SK-N-SH (cell line): ENCODE data around the gene TRMT1. TPM values are rescaled to one million over a fixed set of nuclear protein-coding genes. Genes with fewer than 3 reads are reported as not detected.

ENCODE experiments used
- CHD2 ChIP-seq: fragments of 150-350 bp; IDR thresholded peaks from 2 replicates; pipeline ENCODE4 v1.6.1; 2018; ENCODE audit warnings: low read length; ENCODE audit not compliant: partially characterized antibody
- EP300 ChIP-seq, 2 experiments: IDR thresholded peaks; 2 replicates each; pipeline versions ENCODE4 v1.4.0 to v1.6.1; 2012; ENCODE audit warnings: borderline replicate concordance in 1 of 2, low read depth in 1 of 2, low read length in 1 of 2
- FOSL2 ChIP-seq: IDR thresholded peaks from 2 replicates; pipeline ENCODE4 v1.4.0; 2012; ENCODE audit warnings: low read depth, mild to moderate bottlenecking, moderate library complexity, borderline replicate concordance
- FOXJ3 ChIP-seq: sonication (generic); formaldehyde crosslinking; IDR thresholded peaks from 2 replicates; pipeline ENCODE4 v1.5.1; 2020; ENCODE audit warnings: mild to moderate bottlenecking, missing genetic modification reagents
- JUND ChIP-seq: IDR thresholded peaks from 2 replicates; pipeline ENCODE4 v1.4.0; 2012
- NFIC ChIP-seq: IDR thresholded peaks from 2 replicates; pipeline ENCODE4 v1.4.0; 2012; ENCODE audit warnings: borderline replicate concordance
- RXRA ChIP-seq: IDR thresholded peaks from 2 replicates; pipeline ENCODE4 v1.4.0; 2012; ENCODE audit warnings: low read depth, mild to moderate bottlenecking, borderline replicate concordance
- SIN3A ChIP-seq: IDR thresholded peaks from 2 replicates; pipeline ENCODE4 v1.6.1; 2012; ENCODE audit warnings: low read depth, mild to moderate bottlenecking, low read length, moderate library complexity, borderline replicate concordance
- TEAD4 ChIP-seq: IDR thresholded peaks from 2 replicates; pipeline ENCODE4 v1.4.0; 2012; ENCODE audit warnings: mild to moderate bottlenecking, borderline replicate concordance; ENCODE audit not compliant: insufficient read depth
- polyA plus RNA-seq, 3 experiments: library from polyadenylated mRNA; depleted of rRNA; stranded (reverse); fragments of >200 nt; gene quantifications; 2 replicates each; pipeline ENCODE4 v1.2.3, GENCODE V29; 2012
- TF ChIP-seq, protein P1 (sequence below): fragments of 150-350 bp; IDR thresholded peaks from 2 replicates; pipeline ENCODE4 v1.6.1; 2017; ENCODE audit warnings: antibody characterized with exemption, low read length, low read depth, borderline replicate concordance
- TF ChIP-seq, protein P2 (sequence below): IDR thresholded peaks from 2 replicates; pipeline ENCODE4 v1.4.0; 2012; ENCODE audit warnings: low read depth
- TF ChIP-seq, protein P3 (sequence below): fragments of 200-600 bp; sonication (generic); IDR thresholded peaks from 2 replicates; pipeline ENCODE4 v1.6.1; 2017; ENCODE audit warnings: antibody characterized with exemption, mild to moderate bottlenecking, moderate library complexity
- TF ChIP-seq, protein P4 (sequence below): IDR thresholded peaks from 2 replicates; pipeline ENCODE4 v1.6.1; 2012; ENCODE audit warnings: mild to moderate bottlenecking, low read depth, low read length, moderate library complexity
- TF ChIP-seq, protein P5 (sequence below): IDR thresholded peaks from 2 replicates; pipeline ENCODE4 v1.4.0; 2012; ENCODE audit warnings: low read depth, borderline replicate concordance

Gene TRMT1
- polyA plus RNA-seq, 1 of the 3 experiments (the other 2 are of a cell fraction): 64.9 TPM

DNA sequence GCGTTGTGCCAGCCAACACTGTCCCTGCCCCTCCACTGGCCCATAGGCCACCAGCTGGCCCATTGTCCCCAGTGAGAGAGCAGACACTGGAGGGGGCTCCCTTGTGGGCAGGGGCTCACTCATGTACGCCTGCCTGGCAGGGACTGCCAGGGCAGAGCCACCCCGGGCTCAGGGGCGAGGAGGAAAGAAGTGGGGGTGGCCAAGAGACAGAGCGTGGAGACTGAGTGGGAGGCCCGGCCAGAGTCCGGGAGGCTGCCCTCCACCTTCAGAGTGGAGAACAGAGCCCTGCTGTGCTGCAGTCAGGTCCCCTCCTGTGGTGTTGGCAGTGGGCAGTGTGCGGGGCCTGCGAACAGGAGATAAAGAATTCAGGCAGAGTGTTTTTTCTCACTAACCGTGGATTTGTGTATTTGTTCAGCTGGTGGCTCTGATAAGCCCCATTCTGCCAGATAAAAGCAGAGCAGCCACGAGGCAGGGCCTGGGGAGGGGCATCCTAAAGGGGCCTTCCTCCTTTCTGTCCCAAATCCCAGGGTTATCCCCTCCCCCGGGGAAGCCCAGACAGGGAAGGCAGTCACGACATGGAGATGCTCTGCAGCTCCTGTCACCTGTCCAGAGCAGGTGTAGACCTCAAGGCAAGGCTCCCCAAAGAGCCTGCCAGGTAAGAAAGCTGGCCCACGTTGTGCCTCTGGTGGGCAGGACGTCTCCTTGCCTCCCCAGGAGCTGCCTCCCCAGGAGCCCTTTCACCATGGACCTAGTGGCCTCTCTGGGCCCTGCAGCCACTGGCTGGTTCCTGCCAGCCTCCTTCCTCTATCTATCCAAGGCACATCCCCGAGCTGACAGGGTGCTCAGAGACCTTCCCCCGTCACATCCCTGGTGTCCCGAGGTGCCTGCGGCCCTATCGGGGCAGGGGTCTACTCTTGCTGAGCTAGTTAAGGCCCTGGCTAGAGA, 46.9 kb downstream of the TRMT1 start (continued):
- TF ChIP-seq, protein P1, sequence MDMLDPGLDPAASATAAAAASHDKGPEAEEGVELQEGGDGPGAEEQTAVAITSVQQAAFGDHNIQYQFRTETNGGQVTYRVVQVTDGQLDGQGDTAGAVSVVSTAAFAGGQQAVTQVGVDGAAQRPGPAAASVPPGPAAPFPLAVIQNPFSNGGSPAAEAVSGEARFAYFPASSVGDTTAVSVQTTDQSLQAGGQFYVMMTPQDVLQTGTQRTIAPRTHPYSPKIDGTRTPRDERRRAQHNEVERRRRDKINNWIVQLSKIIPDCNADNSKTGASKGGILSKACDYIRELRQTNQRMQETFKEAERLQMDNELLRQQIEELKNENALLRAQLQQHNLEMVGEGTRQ: no peak
- TF ChIP-seq EP300 (IDR thresholded peaks at IDR 0.05; ENCODE audit: borderline replicate concordance in 1 of 2, low read depth in 1 of 2, low read length in 1 of 2) (peak in 1 of 2 experiments; percentile 50; a peak in 2 of 4 replicates), TEAD4 (no peak), SIN3A (no peak), NFIC (no peak), FOXJ3 (CRISPR knock-in tag) (0 out of 2 replicates have a peak, but pooled peaks have one; percentile 28), CHD2 (no peak), FOSL2 (no peak), RXRA (no peak), JUND (no peak)
- TF ChIP-seq, protein P2, sequence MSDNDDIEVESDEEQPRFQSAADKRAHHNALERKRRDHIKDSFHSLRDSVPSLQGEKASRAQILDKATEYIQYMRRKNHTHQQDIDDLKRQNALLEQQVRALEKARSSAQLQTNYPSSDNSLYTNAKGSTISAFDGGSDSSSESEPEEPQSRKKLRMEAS: no peak
- TF ChIP-seq, protein P3, sequence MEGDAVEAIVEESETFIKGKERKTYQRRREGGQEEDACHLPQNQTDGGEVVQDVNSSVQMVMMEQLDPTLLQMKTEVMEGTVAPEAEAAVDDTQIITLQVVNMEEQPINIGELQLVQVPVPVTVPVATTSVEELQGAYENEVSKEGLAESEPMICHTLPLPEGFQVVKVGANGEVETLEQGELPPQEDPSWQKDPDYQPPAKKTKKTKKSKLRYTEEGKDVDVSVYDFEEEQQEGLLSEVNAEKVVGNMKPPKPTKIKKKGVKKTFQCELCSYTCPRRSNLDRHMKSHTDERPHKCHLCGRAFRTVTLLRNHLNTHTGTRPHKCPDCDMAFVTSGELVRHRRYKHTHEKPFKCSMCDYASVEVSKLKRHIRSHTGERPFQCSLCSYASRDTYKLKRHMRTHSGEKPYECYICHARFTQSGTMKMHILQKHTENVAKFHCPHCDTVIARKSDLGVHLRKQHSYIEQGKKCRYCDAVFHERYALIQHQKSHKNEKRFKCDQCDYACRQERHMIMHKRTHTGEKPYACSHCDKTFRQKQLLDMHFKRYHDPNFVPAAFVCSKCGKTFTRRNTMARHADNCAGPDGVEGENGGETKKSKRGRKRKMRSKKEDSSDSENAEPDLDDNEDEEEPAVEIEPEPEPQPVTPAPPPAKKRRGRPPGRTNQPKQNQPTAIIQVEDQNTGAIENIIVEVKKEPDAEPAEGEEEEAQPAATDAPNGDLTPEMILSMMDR: no peak
- TF ChIP-seq, protein P4, sequence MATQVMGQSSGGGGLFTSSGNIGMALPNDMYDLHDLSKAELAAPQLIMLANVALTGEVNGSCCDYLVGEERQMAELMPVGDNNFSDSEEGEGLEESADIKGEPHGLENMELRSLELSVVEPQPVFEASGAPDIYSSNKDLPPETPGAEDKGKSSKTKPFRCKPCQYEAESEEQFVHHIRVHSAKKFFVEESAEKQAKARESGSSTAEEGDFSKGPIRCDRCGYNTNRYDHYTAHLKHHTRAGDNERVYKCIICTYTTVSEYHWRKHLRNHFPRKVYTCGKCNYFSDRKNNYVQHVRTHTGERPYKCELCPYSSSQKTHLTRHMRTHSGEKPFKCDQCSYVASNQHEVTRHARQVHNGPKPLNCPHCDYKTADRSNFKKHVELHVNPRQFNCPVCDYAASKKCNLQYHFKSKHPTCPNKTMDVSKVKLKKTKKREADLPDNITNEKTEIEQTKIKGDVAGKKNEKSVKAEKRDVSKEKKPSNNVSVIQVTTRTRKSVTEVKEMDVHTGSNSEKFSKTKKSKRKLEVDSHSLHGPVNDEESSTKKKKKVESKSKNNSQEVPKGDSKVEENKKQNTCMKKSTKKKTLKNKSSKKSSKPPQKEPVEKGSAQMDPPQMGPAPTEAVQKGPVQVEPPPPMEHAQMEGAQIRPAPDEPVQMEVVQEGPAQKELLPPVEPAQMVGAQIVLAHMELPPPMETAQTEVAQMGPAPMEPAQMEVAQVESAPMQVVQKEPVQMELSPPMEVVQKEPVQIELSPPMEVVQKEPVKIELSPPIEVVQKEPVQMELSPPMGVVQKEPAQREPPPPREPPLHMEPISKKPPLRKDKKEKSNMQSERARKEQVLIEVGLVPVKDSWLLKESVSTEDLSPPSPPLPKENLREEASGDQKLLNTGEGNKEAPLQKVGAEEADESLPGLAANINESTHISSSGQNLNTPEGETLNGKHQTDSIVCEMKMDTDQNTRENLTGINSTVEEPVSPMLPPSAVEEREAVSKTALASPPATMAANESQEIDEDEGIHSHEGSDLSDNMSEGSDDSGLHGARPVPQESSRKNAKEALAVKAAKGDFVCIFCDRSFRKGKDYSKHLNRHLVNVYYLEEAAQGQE: no peak
- TF ChIP-seq, protein P5, sequence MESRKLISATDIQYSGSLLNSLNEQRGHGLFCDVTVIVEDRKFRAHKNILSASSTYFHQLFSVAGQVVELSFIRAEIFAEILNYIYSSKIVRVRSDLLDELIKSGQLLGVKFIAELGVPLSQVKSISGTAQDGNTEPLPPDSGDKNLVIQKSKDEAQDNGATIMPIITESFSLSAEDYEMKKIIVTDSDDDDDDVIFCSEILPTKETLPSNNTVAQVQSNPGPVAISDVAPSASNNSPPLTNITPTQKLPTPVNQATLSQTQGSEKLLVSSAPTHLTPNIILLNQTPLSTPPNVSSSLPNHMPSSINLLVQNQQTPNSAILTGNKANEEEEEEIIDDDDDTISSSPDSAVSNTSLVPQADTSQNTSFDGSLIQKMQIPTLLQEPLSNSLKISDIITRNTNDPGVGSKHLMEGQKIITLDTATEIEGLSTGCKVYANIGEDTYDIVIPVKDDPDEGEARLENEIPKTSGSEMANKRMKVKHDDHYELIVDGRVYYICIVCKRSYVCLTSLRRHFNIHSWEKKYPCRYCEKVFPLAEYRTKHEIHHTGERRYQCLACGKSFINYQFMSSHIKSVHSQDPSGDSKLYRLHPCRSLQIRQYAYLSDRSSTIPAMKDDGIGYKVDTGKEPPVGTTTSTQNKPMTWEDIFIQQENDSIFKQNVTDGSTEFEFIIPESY: no peak
